HCT116 (cell line): ENCODE measurements around the gene FBXO17.

ENCODE experiments used
- EZH2 ChIP-seq: fragments of 200-600 bp; sonication (generic); IDR thresholded peaks from 2 replicates; pipeline ENCODE4 v1.6.1; 2017; ENCODE audit warnings: antibody characterized with exemption, mixed run types
- POLR2A ChIP-seq: IDR thresholded peaks from 2 replicates; pipeline ENCODE4 v1.7.0; 2011; ENCODE audit warnings: borderline replicate concordance; ENCODE audit not compliant: insufficient read depth, insufficient read length; ENCODE audit errors: extremely low read depth
- REST ChIP-seq: IDR thresholded peaks from 2 replicates; pipeline ENCODE4 v1.6.1; 2012; ENCODE audit warnings: low read depth
- YY1 ChIP-seq: IDR thresholded peaks from 2 replicates; pipeline ENCODE4 v1.6.1; 2011; ENCODE audit warnings: low read length, low read depth, moderate library complexity, mild to moderate bottlenecking; ENCODE audit not compliant: insufficient replicate concordance; ENCODE audit errors: extremely low read depth
- ZNF274 ChIP-seq: fragments of 200-500 bp; sonication (Bioruptor generic); IDR thresholded peaks from 2 replicates; pipeline ENCODE4 v1.6.1; 2014; ENCODE audit warnings: mild to moderate bottlenecking, low read depth, low read length, inconsistent platforms
- TF ChIP-seq, protein P1 (sequence below), 3 experiments: fragments of 200-600 bp in 1 of 3; sonication (generic) in 1 of 3; IDR thresholded peaks in 2 of 3; conservative IDR thresholded peaks in 1 of 3; 2 replicates each; pipeline ENCODE4 v1.5.1; 2012 to 2017; ENCODE audit warnings: low read depth in 2 of 3, low read length in 2 of 3, antibody characterized with exemption in 1 of 3, borderline replicate concordance in 1 of 3, control low read depth in 1 of 3, mild to moderate bottlenecking in 1 of 3, mixed read lengths in 1 of 3, mixed run types in 1 of 3, moderate library complexity in 1 of 3; ENCODE audit not compliant: insufficient read depth in 1 of 3

DNA sequence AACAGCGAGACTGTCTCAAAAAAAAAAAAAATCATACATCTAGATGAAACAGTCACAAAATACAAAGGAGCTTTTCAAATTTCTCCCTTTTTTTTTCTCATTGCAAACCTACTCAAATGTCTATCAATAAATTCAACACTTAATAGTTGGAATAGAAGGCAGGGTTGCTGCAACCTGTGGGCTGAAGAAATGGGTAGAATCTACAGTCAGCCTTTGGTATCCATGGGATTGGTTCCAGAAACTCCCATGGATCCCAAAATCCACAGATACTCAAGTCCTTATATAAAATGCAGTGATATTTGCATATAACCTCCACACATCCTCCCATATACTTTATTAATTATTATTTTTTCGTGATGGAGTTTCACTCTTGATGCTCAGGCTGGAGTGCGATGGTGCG, 42.1 kb upstream of the FBXO17 start:
- TF ChIP-seq, protein P1, sequence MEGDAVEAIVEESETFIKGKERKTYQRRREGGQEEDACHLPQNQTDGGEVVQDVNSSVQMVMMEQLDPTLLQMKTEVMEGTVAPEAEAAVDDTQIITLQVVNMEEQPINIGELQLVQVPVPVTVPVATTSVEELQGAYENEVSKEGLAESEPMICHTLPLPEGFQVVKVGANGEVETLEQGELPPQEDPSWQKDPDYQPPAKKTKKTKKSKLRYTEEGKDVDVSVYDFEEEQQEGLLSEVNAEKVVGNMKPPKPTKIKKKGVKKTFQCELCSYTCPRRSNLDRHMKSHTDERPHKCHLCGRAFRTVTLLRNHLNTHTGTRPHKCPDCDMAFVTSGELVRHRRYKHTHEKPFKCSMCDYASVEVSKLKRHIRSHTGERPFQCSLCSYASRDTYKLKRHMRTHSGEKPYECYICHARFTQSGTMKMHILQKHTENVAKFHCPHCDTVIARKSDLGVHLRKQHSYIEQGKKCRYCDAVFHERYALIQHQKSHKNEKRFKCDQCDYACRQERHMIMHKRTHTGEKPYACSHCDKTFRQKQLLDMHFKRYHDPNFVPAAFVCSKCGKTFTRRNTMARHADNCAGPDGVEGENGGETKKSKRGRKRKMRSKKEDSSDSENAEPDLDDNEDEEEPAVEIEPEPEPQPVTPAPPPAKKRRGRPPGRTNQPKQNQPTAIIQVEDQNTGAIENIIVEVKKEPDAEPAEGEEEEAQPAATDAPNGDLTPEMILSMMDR (IDR thresholded peaks at IDR 0.05 in 2 of 3, conservative IDR thresholded peaks at IDR 0.05 in 1 of 3; ENCODE audit: borderline replicate concordance in 1 of 3, insufficient read depth in 1 of 3, low read depth in 2 of 3, low read length in 2 of 3): no peak
- no peak for TF ChIP-seq REST
- no peak for TF ChIP-seq POLR2A
- no peak for TF ChIP-seq EZH2
- TF ChIP-seq ZNF274: no peak
- TF ChIP-seq YY1: no peak
